ENCODE results near the gene MAGEB17. TPM values are rescaled to one million over a fixed set of nuclear protein-coding genes. Genes with fewer than 3 reads are reported as not detected.
A peak's percentile ranks its signal among the peaks of the same experiment; 100 is the strongest.
"Not testable (repeated sequence)": the region's sequence is repeated elsewhere in the genome, so short reads cannot be mapped to it uniquely, and the experiment has no call there.

The MAGEB17 gene
- total RNA-seq, 1 donor from 2014 or later = not detected

GRCh38 chrX:16156692-16157331 lies 10.5 kb upstream of the MAGEB17 start:
- H3K27me3 Mint-ChIP-seq (ENCODE audit: unreplicated experiment) = no peaks in the 10 kb centered on the region
- H3K27ac Mint-ChIP-seq (ENCODE audit: unreplicated experiment) = no peak overlapping the region
- H3K9me3 Mint-ChIP-seq (ENCODE audit: unreplicated experiment) = no peaks in the 10 kb centered on the region
- peaks cover 3% of the 10 kb centered on the region for H3K36me3 Mint-ChIP-seq (ENCODE audit: unreplicated experiment)
- no peak for DNase-seq (ENCODE audit: extremely low spot score, unreplicated experiment)
- peaks cover 12% of the 10 kb centered on the region for H3K4me1 Mint-ChIP-seq (ENCODE audit: unreplicated experiment)
- TF ChIP-seq CTCF (IDR thresholded peaks at IDR 0.05) = no peak
- H3K4me3 Mint-ChIP-seq (ENCODE audit: unreplicated experiment) = no peak overlapping the region

DNA sequence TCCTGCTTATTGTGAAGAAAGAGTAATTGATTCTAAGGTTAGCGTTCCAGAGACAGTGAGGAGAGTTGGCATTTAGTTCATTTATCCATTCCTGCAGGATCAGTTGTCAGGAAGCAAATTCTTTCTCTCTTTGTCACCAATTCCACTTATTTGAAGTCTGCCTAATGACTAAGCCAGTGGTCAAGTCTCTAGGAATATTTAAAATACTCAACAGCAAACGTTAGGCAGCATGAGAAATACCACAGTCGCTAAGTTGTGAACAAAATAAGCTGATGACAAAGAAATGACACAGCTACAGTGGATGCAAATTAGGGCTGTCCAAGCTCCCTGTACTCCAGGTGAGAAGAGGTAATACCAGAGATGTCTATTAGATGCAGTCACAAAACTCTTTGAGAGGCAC lies 6.6 kb upstream of the MAGEB17 start:
- Mint-ChIP-seq H3K4me1 (ENCODE audit: unreplicated experiment) (peaks cover 14% of the 10 kb centered on the region), H3K9me3 (ENCODE audit: unreplicated experiment) (no peaks in the 10 kb centered on the region), H3K27me3 (ENCODE audit: unreplicated experiment) (no peaks in the 10 kb centered on the region), H3K36me3 (ENCODE audit: unreplicated experiment) (peaks cover 1% of the 10 kb centered on the region), H3K27ac (ENCODE audit: unreplicated experiment) (peak overlapping the region; percentile 46), H3K4me3 (ENCODE audit: unreplicated experiment) (no peak overlapping the region)
- no peak for DNase-seq (ENCODE audit: extremely low spot score, unreplicated experiment)
- no peak for TF ChIP-seq CTCF (IDR thresholded peaks at IDR 0.05)

GRCh38 chrX:16161173-16161572 lies 6.1 kb upstream of the MAGEB17 start:
- not testable (repeated sequence) for H3K36me3 Mint-ChIP-seq (ENCODE audit: unreplicated experiment); H3K27me3 Mint-ChIP-seq (ENCODE audit: unreplicated experiment); H3K4me3 Mint-ChIP-seq (ENCODE audit: unreplicated experiment); DNase-seq (ENCODE audit: extremely low spot score, unreplicated experiment); H3K9me3 Mint-ChIP-seq (ENCODE audit: unreplicated experiment)
- peak overlapping the region; percentile 46 for H3K27ac Mint-ChIP-seq (ENCODE audit: unreplicated experiment)
- peaks cover 14% of the 10 kb centered on the region for H3K4me1 Mint-ChIP-seq (ENCODE audit: unreplicated experiment)

- Mint-ChIP-seq H3K4me3 (ENCODE audit: unreplicated experiment) (no peak overlapping the region), H3K9me3 (ENCODE audit: unreplicated experiment) (no peaks in the 10 kb centered on the region), H3K27me3 (ENCODE audit: unreplicated experiment) (no peaks in the 10 kb centered on the region), H3K4me1 (ENCODE audit: unreplicated experiment) (peaks cover 14% of the 10 kb centered on the region), H3K36me3 (ENCODE audit: unreplicated experiment) (peaks cover 2% of the 10 kb centered on the region), H3K27ac (ENCODE audit: unreplicated experiment) (no peak overlapping the region)
- DNase-seq (ENCODE audit: extremely low spot score, unreplicated experiment) = no peak
- TF ChIP-seq CTCF (IDR thresholded peaks at IDR 0.05) = no peak
Measured at GRCh38 chrX:16162391-16162790, 4.9 kb upstream of the MAGEB17 start.

DNA sequence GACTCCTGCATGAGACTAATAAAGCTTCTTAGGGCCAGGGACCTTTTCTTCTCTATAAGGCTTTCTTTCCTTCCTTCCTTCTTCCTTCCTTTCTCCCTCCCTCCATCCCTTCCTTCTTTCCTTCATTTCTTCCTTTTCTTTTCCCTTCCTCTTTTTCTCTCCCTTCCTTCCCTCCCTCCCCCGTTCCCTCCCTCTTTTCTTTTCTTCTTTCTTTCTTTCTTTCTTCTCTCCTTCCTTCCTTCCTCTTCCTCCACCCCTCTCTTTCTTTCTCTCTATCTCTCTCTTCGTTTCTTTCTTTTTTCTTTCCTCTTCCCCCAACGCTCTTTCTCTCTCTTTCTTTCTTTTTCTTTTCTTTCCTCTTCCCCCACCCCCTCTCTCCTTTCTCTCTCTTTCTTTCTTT lies 2.5 kb upstream of the MAGEB17 start:
- H3K36me3 Mint-ChIP-seq (ENCODE audit: unreplicated experiment) = peaks cover 2% of the 10 kb centered on the region
- no peaks in the 10 kb centered on the region for H3K9me3 Mint-ChIP-seq (ENCODE audit: unreplicated experiment)
- peaks cover 14% of the 10 kb centered on the region for H3K4me1 Mint-ChIP-seq (ENCODE audit: unreplicated experiment)
- H3K4me3 Mint-ChIP-seq (ENCODE audit: unreplicated experiment) = no peak overlapping the region
- no peak for DNase-seq (ENCODE audit: extremely low spot score, unreplicated experiment)
- no peak for TF ChIP-seq CTCF (IDR thresholded peaks at IDR 0.05)
- H3K27ac Mint-ChIP-seq (ENCODE audit: unreplicated experiment) = no peak overlapping the region
- no peaks in the 10 kb centered on the region for H3K27me3 Mint-ChIP-seq (ENCODE audit: unreplicated experiment)

DNA sequence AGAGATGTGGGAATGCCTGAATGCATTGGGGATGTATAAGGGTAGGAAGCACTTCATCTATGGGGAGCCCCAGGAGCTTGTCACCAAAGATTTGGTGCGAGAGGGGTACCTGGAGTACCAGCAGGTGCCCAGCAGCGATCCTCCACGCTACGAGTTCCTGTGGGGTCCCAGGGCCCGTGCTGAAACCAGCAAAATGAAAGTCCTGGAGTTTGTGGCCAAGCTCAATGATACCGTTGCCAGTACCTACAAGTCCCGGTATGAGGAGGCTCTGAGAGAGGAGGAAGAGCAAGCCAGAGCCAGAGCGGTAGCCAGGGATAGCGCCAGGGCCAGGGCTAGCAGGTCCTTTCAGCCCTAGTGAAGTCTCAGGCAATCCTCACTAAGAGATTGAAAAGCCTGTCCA lies 3.8 kb downstream of the MAGEB17 start:
- Mint-ChIP-seq H3K4me3 (ENCODE audit: unreplicated experiment) (no peak overlapping the region), H3K27ac (ENCODE audit: unreplicated experiment) (no peak overlapping the region), H3K4me1 (ENCODE audit: unreplicated experiment) (no peaks in the 10 kb centered on the region), H3K36me3 (ENCODE audit: unreplicated experiment) (peaks cover under 1% of the 10 kb centered on the region), H3K27me3 (ENCODE audit: unreplicated experiment) (peaks cover 2% of the 10 kb centered on the region), H3K9me3 (ENCODE audit: unreplicated experiment) (no peaks in the 10 kb centered on the region)
- no peak for DNase-seq (ENCODE audit: extremely low spot score, unreplicated experiment)
- no peak for TF ChIP-seq CTCF (IDR thresholded peaks at IDR 0.05)
